ENCODE results near the gene CSDE1. TPM values are rescaled to one million over a fixed set of nuclear protein-coding genes. Genes with fewer than 3 reads are reported as not detected.

The CSDE1 gene
- polyA plus RNA-seq, 1 of the 3 experiments (the other 2 are of a cell fraction), result 151 TPM

DNA sequence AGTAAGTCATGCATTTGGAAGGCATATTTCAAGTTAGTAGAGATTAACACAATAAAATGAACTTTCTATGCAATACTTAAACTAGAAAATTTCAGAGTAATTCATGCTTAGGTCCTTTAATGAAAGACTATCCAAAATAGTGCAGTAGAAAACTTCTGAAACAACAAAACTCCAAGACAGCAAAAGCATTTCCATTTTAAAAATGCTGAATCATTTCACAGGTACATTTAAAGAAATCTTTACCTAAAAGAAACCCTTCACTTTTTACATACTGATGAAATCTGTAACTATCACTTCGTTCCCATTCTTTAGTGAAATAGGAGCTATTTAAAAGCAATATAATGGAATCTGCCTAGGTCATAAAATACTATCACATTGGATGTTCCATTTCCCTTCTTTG, 17.5 kb downstream of the CSDE1 start:
- no peak overlapping the region for H2AFZ ChIP-seq (ENCODE audit: low read depth)
- no peaks in the 10 kb centered on the region for H3K27me3 ChIP-seq (ENCODE audit: insufficient read depth)
- TF ChIP-seq RXRA (IDR thresholded peaks at IDR 0.05; ENCODE audit: borderline replicate concordance, low read depth) (no peak), EZH2phosphoT487 (IDR thresholded peaks at IDR 0.05; ENCODE audit: borderline replicate concordance, low read depth) (no peak), GATA2 (CRISPR knock-in tag; IDR thresholded peaks at IDR 0.05) (no peak), YY1 (IDR thresholded peaks at IDR 0.05; ENCODE audit: low read depth) (no peak), FOXM1 (IDR thresholded peaks at IDR 0.05; ENCODE audit: low read depth) (no peak), RFX5 (IDR thresholded peaks at IDR 0.05; ENCODE audit: low read length) (no peak), RAD21 (IDR thresholded peaks at IDR 0.05; ENCODE audit: low read length) (no peak), FOXJ3 (CRISPR knock-in tag; IDR thresholded peaks at IDR 0.05) (no peak), SIN3A (IDR thresholded peaks at IDR 0.05; ENCODE audit: borderline replicate concordance, low read depth, low read length) (no peak)
- TF ChIP-seq, protein P1, sequence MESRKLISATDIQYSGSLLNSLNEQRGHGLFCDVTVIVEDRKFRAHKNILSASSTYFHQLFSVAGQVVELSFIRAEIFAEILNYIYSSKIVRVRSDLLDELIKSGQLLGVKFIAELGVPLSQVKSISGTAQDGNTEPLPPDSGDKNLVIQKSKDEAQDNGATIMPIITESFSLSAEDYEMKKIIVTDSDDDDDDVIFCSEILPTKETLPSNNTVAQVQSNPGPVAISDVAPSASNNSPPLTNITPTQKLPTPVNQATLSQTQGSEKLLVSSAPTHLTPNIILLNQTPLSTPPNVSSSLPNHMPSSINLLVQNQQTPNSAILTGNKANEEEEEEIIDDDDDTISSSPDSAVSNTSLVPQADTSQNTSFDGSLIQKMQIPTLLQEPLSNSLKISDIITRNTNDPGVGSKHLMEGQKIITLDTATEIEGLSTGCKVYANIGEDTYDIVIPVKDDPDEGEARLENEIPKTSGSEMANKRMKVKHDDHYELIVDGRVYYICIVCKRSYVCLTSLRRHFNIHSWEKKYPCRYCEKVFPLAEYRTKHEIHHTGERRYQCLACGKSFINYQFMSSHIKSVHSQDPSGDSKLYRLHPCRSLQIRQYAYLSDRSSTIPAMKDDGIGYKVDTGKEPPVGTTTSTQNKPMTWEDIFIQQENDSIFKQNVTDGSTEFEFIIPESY (IDR thresholded peaks at IDR 0.05; ENCODE audit: borderline replicate concordance, low read depth), result no peak
- no peak overlapping the region for H3K4me2 ChIP-seq
- no peak for DNase-seq
- no peaks in the 10 kb centered on the region for H3K4me1 ChIP-seq (ENCODE audit: control insufficient read depth in 1 of 2, insufficient read depth in 2 of 2, low read depth in 1 of 2, low read length in 1 of 2)
- peaks cover 75 to 85% of the 10 kb centered on the region in 2 experiments for H3K36me3 ChIP-seq (replicated peaks in 1 of 2; ENCODE audit: control insufficient read depth in 1 of 2, insufficient read depth in 2 of 2, low read length in 1 of 2)
- POLR2A ChIA-PET, result no interaction called here
- CTCF ChIA-PET, result no interaction called here
- no peaks in the 10 kb centered on the region for H3K9me3 ChIP-seq
- peaks cover 73% of the 10 kb centered on the region for H4K20me1 ChIP-seq (ENCODE audit: insufficient read depth)
- H3K4me3 ChIP-seq (ENCODE audit: low read depth in 2 of 2, low read length in 1 of 2), result no peak overlapping the region
- no peak overlapping the region for H3K27ac ChIP-seq (ENCODE audit: low read depth in 2 of 2, low read length in 1 of 2)
- H3K9me2 ChIP-seq, result no peaks in the 10 kb centered on the region
- 96% methylated on average over 1 of the region's 1 CpG for WGBS (ENCODE audit: low lambda C conversion rate)
- H3K9ac ChIP-seq, result no peak overlapping the region
- peaks cover 94% of the 10 kb centered on the region for H3K79me2 ChIP-seq (ENCODE audit: insufficient read depth)
- H3F3A ChIP-seq (replicated peaks; ENCODE audit: insufficient read depth), result peaks cover 4% of the 10 kb centered on the region

DNA sequence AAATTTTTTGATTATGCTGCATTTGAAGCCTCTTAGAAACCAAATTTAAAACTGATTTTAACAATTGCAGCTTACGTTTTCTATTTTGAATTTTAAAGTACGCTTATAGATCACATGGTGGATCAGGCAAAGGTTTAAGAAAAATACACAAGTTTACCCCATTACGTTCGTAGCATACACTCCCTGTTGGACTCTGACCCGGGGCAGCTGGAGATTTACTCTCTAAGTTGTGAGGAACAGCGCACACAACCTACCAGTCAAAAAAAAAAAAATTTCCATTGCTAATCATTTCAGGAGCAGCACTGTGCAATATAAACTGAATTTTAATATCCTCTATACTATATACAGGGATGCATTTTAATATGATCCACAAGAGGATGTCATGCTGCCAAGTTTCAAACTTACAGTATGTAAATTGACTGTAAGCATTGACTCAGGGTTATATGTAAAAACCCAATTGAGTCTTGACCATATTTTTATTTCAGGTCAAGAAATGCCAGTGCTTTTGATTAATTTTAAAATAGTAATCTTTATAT, 20.4 kb downstream of the CSDE1 start:
- DNase-seq, result no peak
- H3K4me1 ChIP-seq (ENCODE audit: control insufficient read depth in 1 of 2, insufficient read depth in 2 of 2, low read depth in 1 of 2, low read length in 1 of 2), result no peaks in the 10 kb centered on the region

More for the DNA sequence above, 20.4 kb downstream of the CSDE1 start:
- TF ChIP-seq SIN3A (IDR thresholded peaks at IDR 0.05; ENCODE audit: borderline replicate concordance, low read depth, low read length), result no peak
- Histone ChIP-seq H3K27me3 (ENCODE audit: insufficient read depth) (no peaks in the 10 kb centered on the region), H4K20me1 (ENCODE audit: insufficient read depth) (peaks cover 44% of the 10 kb centered on the region), H3K4me2 (no peak overlapping the region), H2AFZ (ENCODE audit: low read depth) (no peak overlapping the region), H3K27ac (ENCODE audit: low read depth in 2 of 2, low read length in 1 of 2) (no peak overlapping the region), H3F3A (replicated peaks; ENCODE audit: insufficient read depth) (peaks cover 4% of the 10 kb centered on the region), H3K9me2 (no peaks in the 10 kb centered on the region), H3K9me3 (no peaks in the 10 kb centered on the region), H3K36me3 (replicated peaks in 1 of 2; ENCODE audit: control insufficient read depth in 1 of 2, insufficient read depth in 2 of 2, low read length in 1 of 2) (peaks cover 85% of the 10 kb centered on the region in 2 experiments), H3K9ac (no peak overlapping the region), H3K79me2 (ENCODE audit: insufficient read depth) (peaks cover 92% of the 10 kb centered on the region), H3K4me3 (ENCODE audit: low read depth in 2 of 2, low read length in 1 of 2) (no peak overlapping the region)
- WGBS (ENCODE audit: low lambda C conversion rate), result 96% methylated on average over 6 of the region's 6 CpGs
- CTCF ChIA-PET, result interaction anchor here (1.2 to 1.7 kb wide), 2 partner anchors 14 to 42 kb away, joined by 3 to 5 read pairs; partner anchors contain the start of gene AMPD1
- POLR2A ChIA-PET, result no interaction called here

Data from SK-N-SH (cell line).